Measurements from ENCODE around the gene IL10RB. TPM values are rescaled to one million over a fixed set of nuclear protein-coding genes. Genes with fewer than 3 reads are reported as not detected.

The IL10RB gene
- total and polyA plus RNA-seq, 5 experiments from 2014 or later = 29.4 to 50.6 (median 44.6) TPM

DNA sequence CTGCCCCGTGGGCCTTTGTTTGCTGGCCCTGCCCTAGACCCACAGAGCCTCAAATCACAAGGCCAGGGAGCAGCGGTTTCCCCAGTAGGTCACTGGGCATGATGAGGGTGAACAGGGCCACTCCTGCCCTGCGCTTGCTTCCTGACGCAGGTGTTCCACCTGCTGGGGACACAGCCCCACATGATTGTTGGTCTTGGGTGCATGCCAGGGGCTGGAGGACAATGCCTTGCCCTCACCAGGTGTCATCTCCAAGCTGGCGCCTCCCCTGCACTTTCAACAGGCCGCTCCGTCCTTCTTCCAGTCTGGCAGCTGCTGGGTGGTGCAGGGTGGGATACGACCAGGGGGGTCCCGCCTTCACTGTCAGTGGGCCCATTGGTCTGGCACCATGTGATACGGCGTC lies 24.3 kb downstream of the IL10RB start:
- no peak for DNase-seq
- POLR2A ChIA-PET = no interaction called here
- Mint-ChIP-seq H3K9me3 (no peaks in the 10 kb centered on the region), H3K4me3 (no peak overlapping the region), H3K27ac (peak overlapping the region in 1 of 10 donors; percentile 3), H3K36me3 (peaks cover 0 to 65% (median 22%) of the 10 kb centered on the region in 3 donors), H3K4me1 (peaks cover 16 to 32% (median 26%) of the 10 kb centered on the region in 4 donors), H3K27me3 (no peaks in the 10 kb centered on the region)
- no peak for ATAC-seq

DNA sequence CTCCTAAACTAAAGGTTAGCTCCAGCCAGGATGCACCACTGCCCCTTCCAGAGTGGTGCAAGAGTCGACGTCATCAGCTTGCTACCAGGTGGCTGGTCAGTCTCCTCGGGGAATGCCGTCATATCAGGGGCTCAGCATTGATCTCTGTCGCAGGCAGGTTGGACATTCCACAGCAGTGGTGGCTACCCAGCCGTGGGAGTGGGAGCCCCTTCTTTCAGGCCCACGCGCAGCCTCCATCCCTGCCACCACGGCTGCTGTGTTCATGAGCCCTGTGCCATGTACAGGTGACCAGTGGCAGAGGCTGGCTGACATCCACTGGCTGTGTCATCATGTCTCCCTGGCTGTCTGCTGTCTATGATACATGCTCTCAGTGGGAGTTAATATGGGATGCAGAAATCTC lies 25.5 kb downstream of the IL10RB start:
- peaks cover 0 to 61% (median 16%) of the 10 kb centered on the region in 3 donors for H3K36me3 Mint-ChIP-seq
- POLR2A ChIA-PET = interaction anchor here (0.6 to 1.5 kb wide), 4 partner anchors 8 to 33 kb away, joined by 3 to 7 read pairs (median 4); partner anchors contain the start of gene IFNAR1
- H3K4me3 Mint-ChIP-seq = no peak overlapping the region

DNA sequence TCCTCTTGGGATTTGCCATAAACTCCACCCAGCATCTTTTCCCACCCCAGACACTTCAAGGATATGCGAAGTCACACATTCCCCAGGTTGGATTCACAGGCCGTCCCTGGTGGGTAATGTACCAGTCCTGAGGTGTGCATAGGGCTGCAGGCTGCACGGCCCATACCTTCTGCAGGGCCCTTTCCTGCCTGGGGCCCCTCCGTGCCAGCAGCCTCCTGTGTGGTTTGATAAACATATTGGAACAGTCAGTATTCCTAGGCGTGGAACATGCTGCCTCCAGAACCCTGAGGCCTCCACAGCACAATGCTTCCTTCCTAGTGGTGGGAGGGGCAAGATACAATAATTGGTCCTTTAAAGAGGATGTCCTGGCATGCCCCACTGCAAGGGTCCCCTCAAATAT lies 26.6 kb downstream of the IL10RB start:
- Mint-ChIP-seq H3K27me3 (no peaks in the 10 kb centered on the region), H3K9me3 (no peaks in the 10 kb centered on the region), H3K4me1 (peaks cover 13 to 36% (median 34%) of the 10 kb centered on the region in 4 donors), H3K27ac (peak overlapping the region in 7 of 10 donors; percentile 21 to 98 (median 90)), H3K36me3 (peaks cover 0 to 61% (median 17%) of the 10 kb centered on the region in 3 donors), H3K4me3 (peak overlapping the region in 2 of 10 donors; percentile 12 to 81)
- no peak for DNase-seq
- POLR2A ChIA-PET = interaction anchor here (1.4 to 2.3 kb wide), 2 partner anchors 26 to 32 kb away, joined by 3 to 8 read pairs; partner anchors contain the start of genes IFNAR1 and IL10RB
- ATAC-seq = no peak

More for the DNA sequence above, 25.5 kb downstream of the IL10RB start:
- Mint-ChIP-seq H3K4me1 (peaks cover 13 to 32% (median 29%) of the 10 kb centered on the region in 4 donors), H3K27ac (peak overlapping the region in 4 of 10 donors; percentile 20 to 81 (median 50)), H3K9me3 (no peaks in the 10 kb centered on the region), H3K27me3 (no peaks in the 10 kb centered on the region)
- DNase-seq = no peak
- no peak for ATAC-seq

DNA sequence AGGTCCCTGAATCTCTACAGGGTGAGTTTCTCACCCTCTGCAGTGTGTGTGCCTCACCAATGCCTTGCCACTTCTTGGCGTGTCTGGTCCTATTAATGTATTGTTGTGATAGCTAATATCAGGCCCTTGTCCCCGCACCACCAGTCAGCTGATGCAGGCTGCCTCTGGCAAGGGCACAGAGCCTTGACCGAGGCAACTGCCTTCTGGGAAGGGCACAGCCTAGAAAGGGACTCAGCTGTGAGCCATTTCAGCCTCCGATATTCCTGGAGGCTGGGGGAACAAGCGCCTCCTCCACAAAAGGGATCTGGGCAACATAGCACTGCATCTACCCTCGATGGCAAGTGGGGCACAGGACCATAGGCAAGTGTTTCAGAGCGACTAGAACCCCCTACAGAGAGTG lies 27.0 kb downstream of the IL10RB start:
- peaks cover 0 to 60% (median 17%) of the 10 kb centered on the region in 3 donors for H3K36me3 Mint-ChIP-seq
- H3K4me1 Mint-ChIP-seq = peaks cover 13 to 40% (median 37%) of the 10 kb centered on the region in 4 donors
- POLR2A ChIA-PET = interaction anchor here (0.7 to 2.5 kb wide), 9 partner anchors 9 to 249 kb away, joined by 3 to 26 read pairs (median 4); partner anchors contain the start of genes GART, IFNAR1 and IL10RB

DNA sequence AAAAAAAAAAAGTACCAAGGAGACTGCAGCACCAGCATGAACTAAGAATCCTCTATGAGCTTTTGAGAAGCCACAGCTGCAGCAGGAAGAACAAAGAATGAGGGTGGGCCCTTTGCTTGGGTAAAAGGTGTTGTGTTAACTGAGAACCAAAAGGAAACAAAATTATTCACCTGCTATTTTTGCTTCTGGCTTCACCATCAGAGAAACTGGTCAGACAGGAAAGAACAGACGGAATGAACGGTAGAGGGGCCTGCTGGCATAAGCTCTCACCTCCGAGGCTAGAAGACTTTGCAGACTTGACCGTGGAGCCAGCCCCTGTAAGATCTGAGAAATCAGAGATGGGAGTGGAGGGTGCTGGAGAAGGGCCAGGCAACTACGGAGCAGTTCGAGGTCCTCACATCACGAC lies 27.6 kb downstream of the IL10RB start:
- DNase-seq (peak in 6 of 10 donors; percentile 31 to 69 (median 56)), ATAC-seq (peak; percentile 88 to 94)
- H3K27ac Mint-ChIP-seq = peak overlapping the region; percentile 65 to 98 (median 92)
- POLR2A ChIA-PET = interaction anchor here (0.5 to 2.5 kb wide), 11 partner anchors 10 to 522 kb away, joined by 3 to 26 read pairs (median 4); partner anchors contain the start of genes GART, IFNAR1, IL10RB and PAXBP1
- H3K4me1 Mint-ChIP-seq = peaks cover 13 to 43% (median 40%) of the 10 kb centered on the region in 4 donors
- no peaks in the 10 kb centered on the region for H3K27me3 Mint-ChIP-seq
- H3K4me3 Mint-ChIP-seq = peak overlapping the region; percentile 58 to 87 (median 74)
- no peaks in the 10 kb centered on the region for H3K9me3 Mint-ChIP-seq
- H3K36me3 Mint-ChIP-seq = peaks cover 0 to 53% (median 12%) of the 10 kb centered on the region in 3 donors

More for the DNA sequence above, 27.0 kb downstream of the IL10RB start:
- Mint-ChIP-seq H3K9me3 (no peaks in the 10 kb centered on the region), H3K27me3 (no peaks in the 10 kb centered on the region), H3K4me3 (peak overlapping the region in 9 of 10 donors; percentile 12 to 87 (median 77)), H3K27ac (peak overlapping the region; percentile 65 to 98 (median 92))
- no peak for ATAC-seq
- no peak for DNase-seq

DNA sequence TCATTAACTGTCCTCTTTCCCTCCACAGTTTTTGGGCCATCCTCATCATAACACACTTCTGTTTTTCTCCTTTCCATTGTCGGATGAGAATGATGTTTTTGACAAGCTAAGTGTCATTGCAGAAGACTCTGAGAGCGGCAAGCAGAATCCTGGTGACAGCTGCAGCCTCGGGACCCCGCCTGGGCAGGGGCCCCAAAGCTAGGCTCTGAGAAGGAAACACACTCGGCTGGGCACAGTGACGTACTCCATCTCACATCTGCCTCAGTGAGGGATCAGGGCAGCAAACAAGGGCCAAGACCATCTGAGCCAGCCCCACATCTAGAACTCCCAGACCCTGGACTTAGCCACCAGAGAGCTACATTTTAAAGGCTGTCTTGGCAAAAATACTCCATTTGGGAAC lies 30.0 kb downstream of the IL10RB start:
- Mint-ChIP-seq H3K4me1 (peaks cover 22 to 65% (median 63%) of the 10 kb centered on the region in 4 donors), H3K27ac (peak overlapping the region in 6 of 10 donors; percentile 20 to 48 (median 30)), H3K9me3 (no peaks in the 10 kb centered on the region), H3K36me3 (peaks cover 0 to 42% (median 12%) of the 10 kb centered on the region in 3 donors), H3K27me3 (no peaks in the 10 kb centered on the region), H3K4me3 (no peak overlapping the region)
- POLR2A ChIA-PET = interaction anchor here (0.6 to 1.5 kb wide), 5 partner anchors 26 to 89 kb away, joined by 3 to 4 read pairs (median 3); partner anchors contain the start of gene IFNAR1
- ATAC-seq = no peak
- peak in 1 of 10 donors; percentile 32 for DNase-seq

DNA sequence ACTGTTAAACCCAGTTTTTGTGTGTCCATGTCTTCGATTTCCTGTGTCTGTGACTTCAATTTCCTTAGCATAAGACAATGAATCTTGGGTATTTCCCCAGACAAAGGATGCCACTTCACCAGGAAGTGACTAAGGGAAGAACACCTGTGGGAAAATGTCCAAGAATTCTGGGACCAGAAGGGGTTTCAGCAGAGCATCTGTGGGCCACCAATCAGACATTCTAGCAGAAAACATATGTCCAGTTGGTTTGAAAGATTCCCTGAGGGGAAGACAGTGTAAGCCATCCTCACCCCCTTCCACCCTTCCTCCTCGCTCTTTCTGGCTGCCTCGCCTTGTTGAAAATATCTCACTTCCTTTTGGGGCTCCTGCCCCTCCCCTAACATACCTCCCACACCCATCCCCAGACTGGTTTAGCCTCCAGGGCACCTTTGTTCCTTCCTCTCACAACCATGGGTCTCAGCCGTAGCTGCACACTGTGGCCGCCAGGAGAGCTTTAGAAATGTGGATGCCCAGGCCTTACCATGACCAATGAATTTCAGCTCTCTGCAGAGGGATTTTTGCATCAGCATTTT lies 33.1 kb downstream of the IL10RB start:
- Mint-ChIP-seq H3K4me1 (peaks cover 21 to 69% (median 49%) of the 10 kb centered on the region in 4 donors), H3K9me3 (no peaks in the 10 kb centered on the region), H3K4me3 (peak overlapping the region; percentile 52 to 83 (median 72)), H3K27me3 (no peaks in the 10 kb centered on the region), H3K27ac (peak overlapping the region; percentile 80 to 90 (median 86)), H3K36me3 (peaks cover 0 to 21% (median 3%) of the 10 kb centered on the region in 3 donors)
- POLR2A ChIA-PET = interaction anchor here (0.6 to 4.8 kb wide), 8 partner anchors 26 to 367 kb away, joined by 3 to 29 read pairs (median 3); partner anchors contain the start of genes IFNAR1 and IL10RB
- peak; percentile 91 to 94 for ATAC-seq
- peak in 9 of 10 donors; percentile 17 to 72 (median 34) for DNase-seq

DNA sequence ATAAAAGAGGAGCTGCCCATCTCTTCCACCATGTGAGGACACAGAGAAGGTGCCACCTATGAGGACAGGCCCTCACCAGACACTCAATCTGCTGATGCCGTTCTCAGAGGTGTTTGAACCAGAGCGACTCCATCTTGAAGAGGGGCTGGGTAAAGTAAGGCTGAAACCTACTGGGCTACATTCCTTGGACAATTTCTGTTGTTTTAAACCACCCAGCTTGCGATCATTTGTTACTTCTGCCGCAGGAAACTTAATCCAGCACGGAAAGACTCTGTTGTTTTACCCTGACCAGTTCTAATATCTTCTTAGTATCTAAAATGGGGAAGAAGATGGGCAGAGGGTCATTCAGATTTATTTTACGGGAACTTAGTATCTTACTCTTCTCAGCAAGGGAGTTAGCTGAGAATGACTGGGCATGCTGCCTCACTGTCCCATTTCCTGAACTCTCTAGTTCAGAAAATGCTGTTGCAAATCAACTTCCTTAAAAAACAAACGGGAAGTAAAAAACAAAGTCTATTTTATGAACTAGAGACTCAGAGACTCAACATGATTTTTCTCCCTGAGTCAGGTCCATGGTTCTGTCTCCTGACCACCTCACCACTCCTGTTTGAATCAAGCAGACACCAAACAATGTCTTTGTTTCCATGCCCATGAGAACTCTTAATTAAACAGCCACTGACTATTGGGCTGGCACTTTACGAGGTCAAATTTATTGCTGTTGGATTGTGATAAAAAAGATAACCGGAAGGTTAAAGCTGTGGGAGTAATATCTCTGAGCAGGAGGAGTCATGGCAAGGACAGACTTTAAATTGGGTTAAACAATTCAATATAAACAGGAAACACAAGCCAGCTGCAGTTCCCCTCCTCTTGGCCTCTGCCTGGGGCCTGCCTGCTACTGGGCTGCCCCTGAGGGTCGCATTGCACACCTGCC lies 34.8 kb downstream of the IL10RB start:
- H3K27ac Mint-ChIP-seq = peak overlapping the region; percentile 41 to 85 (median 79)
- H3K36me3 Mint-ChIP-seq = peaks cover 0 to 13% (median 3%) of the 10 kb centered on the region in 3 donors
- ATAC-seq (no peak), DNase-seq (no peak)
- H3K27me3 Mint-ChIP-seq = no peaks in the 10 kb centered on the region
- peaks cover 16 to 76% (median 44%) of the 10 kb centered on the region in 4 donors for H3K4me1 Mint-ChIP-seq
- H3K9me3 Mint-ChIP-seq = no peaks in the 10 kb centered on the region
- POLR2A ChIA-PET = interaction anchor here (0.7 to 4.8 kb wide), 6 partner anchors 9 to 61 kb away, joined by 4 to 29 read pairs (median 5); partner anchors contain the start of genes IFNAR1 and IL10RB
- peak overlapping the region; percentile 1 to 59 (median 46) for H3K4me3 Mint-ChIP-seq

DNA sequence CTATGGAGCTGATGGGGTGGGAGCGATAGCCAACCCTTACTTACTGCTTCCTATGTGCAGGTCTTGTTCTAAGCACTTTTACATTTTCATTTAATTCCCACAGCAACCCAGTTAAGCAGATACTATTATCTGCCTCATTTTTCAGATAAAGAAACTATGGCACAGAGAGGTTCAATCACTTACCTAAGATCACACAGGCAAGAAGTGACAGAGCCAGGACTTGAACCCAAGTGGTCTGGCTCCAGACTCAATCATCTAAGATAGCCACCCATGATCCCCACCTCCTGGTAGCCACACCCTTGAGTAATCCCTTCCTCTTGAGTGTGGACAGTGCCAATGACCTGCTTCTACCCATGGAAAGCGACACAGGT lies 35.5 kb downstream of the IL10RB start:
- peak overlapping the region; percentile 41 to 85 (median 76) for H3K27ac Mint-ChIP-seq
- ATAC-seq = no peak
- H3K9me3 Mint-ChIP-seq = no peaks in the 10 kb centered on the region
- peak overlapping the region in 6 of 10 donors; percentile 39 to 59 (median 48) for H3K4me3 Mint-ChIP-seq
- peaks cover 0 to 6% (median 3%) of the 10 kb centered on the region in 3 donors for H3K36me3 Mint-ChIP-seq
- POLR2A ChIA-PET = interaction anchor here (4.8 kb wide), 1 partner anchor 23 kb away, joined by 29 read pairs; the partner anchor contains the start of gene IFNAR1
- H3K4me1 Mint-ChIP-seq = peaks cover 16 to 72% (median 44%) of the 10 kb centered on the region in 4 donors
- H3K27me3 Mint-ChIP-seq = no peaks in the 10 kb centered on the region
- no peak for DNase-seq

DNA sequence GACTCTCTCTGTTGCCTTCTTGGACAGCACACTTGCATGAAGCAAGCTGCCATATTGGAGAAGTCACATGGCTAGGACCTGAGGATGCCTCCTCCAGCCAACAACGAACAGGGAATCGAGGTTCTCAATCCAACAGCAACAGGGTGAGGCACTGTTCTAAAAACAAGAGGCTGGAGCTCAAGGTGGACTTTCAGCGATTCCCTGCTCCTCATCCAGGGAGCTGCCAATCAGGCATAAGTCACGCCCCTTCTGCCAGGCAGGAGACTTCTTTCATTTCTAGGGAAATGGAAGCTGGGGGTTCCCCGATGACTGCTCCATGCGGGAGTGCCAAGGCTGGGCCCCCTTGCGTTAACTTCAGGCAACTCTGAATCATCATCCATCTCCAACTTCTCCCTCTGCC lies 35.9 kb downstream of the IL10RB start:
- peak overlapping the region in 2 of 10 donors; percentile 16 to 77 for H3K27ac Mint-ChIP-seq
- H3K27me3 Mint-ChIP-seq = no peaks in the 10 kb centered on the region
- DNase-seq = no peak
- H3K4me3 Mint-ChIP-seq = peak overlapping the region in 1 of 10 donors; percentile 10
- POLR2A ChIA-PET = interaction anchor here (0.7 kb wide), 1 partner anchor 1545 kb away, joined by 3 read pairs; no protein-coding TSS in a partner anchor
- peaks cover 19 to 71% (median 44%) of the 10 kb centered on the region in 4 donors for H3K4me1 Mint-ChIP-seq
- H3K36me3 Mint-ChIP-seq = peaks cover 0 to 2% (median 2%) of the 10 kb centered on the region in 3 donors
- ATAC-seq = no peak
- no peaks in the 10 kb centered on the region for H3K9me3 Mint-ChIP-seq

DNA sequence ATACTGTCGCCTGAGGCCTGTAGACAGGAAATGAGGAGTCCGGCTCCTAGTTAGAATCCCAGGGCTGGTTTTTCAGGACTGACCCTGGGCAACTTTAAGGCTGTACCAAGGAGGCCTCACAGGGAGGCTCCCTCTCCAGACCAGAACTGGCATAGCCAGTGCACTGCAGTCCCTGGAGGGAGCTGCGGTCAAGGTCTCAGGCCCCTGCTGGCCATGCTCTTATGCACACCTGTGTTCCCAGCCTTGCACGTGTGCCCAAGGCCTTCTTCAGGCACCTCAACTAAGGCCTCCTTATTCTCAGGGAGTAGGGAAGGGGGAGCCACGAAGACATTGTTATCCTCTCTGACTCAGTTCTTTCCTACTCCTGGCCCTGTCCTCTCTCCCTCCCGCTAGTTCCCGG lies 36.6 kb downstream of the IL10RB start:
- Mint-ChIP-seq H3K4me1 (peaks cover 20 to 63% (median 41%) of the 10 kb centered on the region in 4 donors), H3K27me3 (no peaks in the 10 kb centered on the region), H3K36me3 (no peaks in the 10 kb centered on the region), H3K27ac (peak overlapping the region in 3 of 10 donors; percentile 20 to 63 (median 29)), H3K9me3 (no peaks in the 10 kb centered on the region), H3K4me3 (no peak overlapping the region)
- POLR2A ChIA-PET = interaction anchor here (0.7 kb wide), 3 partner anchors 80 to 1545 kb away, joined by 3 to 7 read pairs (median 5); no protein-coding TSS in a partner anchor
- no peak for ATAC-seq
- DNase-seq = no peak

All from naive thymus-derived CD8-positive, alpha-beta T cell (primary cell).